GM11168 (cell line): ENCODE results near the gene SLC35D2.
"Not testable (repeated sequence)": the region's sequence is repeated elsewhere in the genome, so short reads cannot be mapped to it uniquely, and the experiment has no call there.

Source experiments
- in situ Hi-C: fragments of 300-500 bp; cut with MboI; formaldehyde crosslinking; loops from one replicate; pipeline ENCODE4 v1.12.0; 2022; ENCODE audit warnings: low sequenced_read_pairs; ENCODE audit not compliant: unreplicated experiment

The SLC35D2 gene

GRCh38 chr9:96320749-96321280 is 62.7 kb downstream of the SLC35D2 start:
- in situ Hi-C loops = no loop called here

GRCh38 chr9:96318921-96319565 is 64.5 kb downstream of the SLC35D2 start:
- in situ Hi-C loops = loop anchor here (10.0 kb wide), 1 partner anchor 84 kb away; no protein-coding TSS in a partner anchor

- in situ Hi-C loops = loop anchor here (10.0 kb wide), 1 partner anchor 83 kb away; no protein-coding TSS in a partner anchor
These were observed 66.1 kb downstream of the SLC35D2 start for GRCh38 chr9:96317335-96317980.

GRCh38 chr9:96309850-96310249 is 73.7 kb downstream of the SLC35D2 start:
- in situ Hi-C loops = loop anchor here (10.0 kb wide), 1 partner anchor 75 kb away; no protein-coding TSS in a partner anchor

- in situ Hi-C loops = not testable (repeated sequence)
These were observed 76.6 kb downstream of the SLC35D2 start for GRCh38 chr9:96306958-96307357.

GRCh38 chr9:96305171-96305570 is 78.3 kb downstream of the SLC35D2 start:
- in situ Hi-C loops = no loop called here

- in situ Hi-C loops = no loop called here
These were observed 79.3 kb downstream of the SLC35D2 start for GRCh38 chr9:96304230-96304629.

- in situ Hi-C loops = no loop called here
These were observed 81.5 kb downstream of the SLC35D2 start, which contains the start of gene HSD17B3 for GRCh38 chr9:96302021-96302420. HSD17B3 (minus strand) TSS chr9:96302176; CDS start chr9:96302104, 72 bp downstream.

- in situ Hi-C loops = no loop called here
These were observed 83.7 kb downstream of the SLC35D2 start for GRCh38 chr9:96299823-96300222.

- in situ Hi-C loops = no loop called here
These were observed 89.4 kb downstream of the SLC35D2 start for GRCh38 chr9:96294159-96294545.

GRCh38 chr9:96293498-96294158 is 89.9 kb downstream of the SLC35D2 start:
- in situ Hi-C loops = no loop called here

GRCh38 chr9:96289392-96289791 is 94.1 kb downstream of the SLC35D2 start:
- in situ Hi-C loops = no loop called here

GRCh38 chr9:96281641-96282040 is 101.9 kb downstream of the SLC35D2 start:
- in situ Hi-C loops = no loop called here

- in situ Hi-C loops = no loop called here
These were observed 103.6 kb downstream of the SLC35D2 start for GRCh38 chr9:96279932-96280331.

- in situ Hi-C loops = no loop called here
These were observed 108.6 kb downstream of the SLC35D2 start for GRCh38 chr9:96274939-96275338.
